ENCODE data around the gene PVALEF. TPM values are rescaled to one million over a fixed set of nuclear protein-coding genes. Genes with fewer than 3 reads are reported as not detected.

Gene PVALEF
- total and polyA plus RNA-seq, 2 of the 8 experiments (the other 6 are each of a cell fraction or from before 2014, with no cell fraction given): 0.03 TPM; not detected in 1

- H3K23ac ChIP-seq (ENCODE audit: insufficient read length): no peak overlapping the region
- H2AK5ac ChIP-seq (ENCODE audit: low read depth, low read length): no peak overlapping the region
- no peak overlapping the region for H3K27ac ChIP-seq (ENCODE audit: low read depth, low read length)
- H4K8ac ChIP-seq (ENCODE audit: extremely low read depth, insufficient read depth, low read length): no peak overlapping the region
- no peak overlapping the region for H2AFZ ChIP-seq (ENCODE audit: low read length)
- no peak overlapping the region for H3K56ac ChIP-seq (replicated peaks; ENCODE audit: insufficient read length, low read depth, low read length)
- DNase-seq (ENCODE audit: low read depth in 1 of 2, low spot score in 2 of 2): no peak
- 97% methylated on average over 6 of the region's 9 CpGs; no CpG with 5 or more reads in 1 of the 2 experiments for WGBS, 2 experiments (ENCODE audit: extremely low coverage in 1 of 2, insufficient coverage in 1 of 2, insufficient read length in 1 of 2, insufficient replicate concordance in 2 of 2, low coverage in 1 of 2, low lambda C conversion rate in 2 of 2, missing lambda C conversion rate in 1 of 2)
- H4K20me1 ChIP-seq (replicated peaks in 1 of 2; ENCODE audit: control insufficient read depth in 1 of 2, insufficient read depth in 2 of 2, low read length in 2 of 2): peaks cover 0 to 2% of the 10 kb centered on the region in 2 experiments
- no peak overlapping the region for H2BK20ac ChIP-seq (ENCODE audit: low read length)
- no peak overlapping the region for H2BK15ac ChIP-seq (ENCODE audit: low read length)
- ChIA-PET POLR2A (ENCODE audit: partially characterized antibody) (interaction anchor here (1.3 to 1.6 kb wide), 3 partner anchors 8 to 18 kb away, joined by 3 to 5 read pairs (median 4); no protein-coding TSS in a partner anchor), CTCF (ENCODE audit: partially characterized antibody) (interaction anchor here (0.7 to 3.2 kb wide), 14 partner anchors 11 to 74 kb away, joined by 3 to 13 read pairs (median 3); no protein-coding TSS in a partner anchor)
- H3K9ac ChIP-seq (replicated peaks in 1 of 4; ENCODE audit: extremely low read depth in 1 of 4, low read depth in 3 of 4, low read length in 3 of 4): no peak overlapping the region
- H3K27me3 ChIP-seq (replicated peaks in 1 of 4; ENCODE audit: control insufficient read depth in 3 of 4, extremely low read depth in 1 of 4, insufficient read depth in 3 of 4, low read length in 3 of 4): no peaks in the 10 kb centered on the region
- H3K4me1 ChIP-seq (replicated peaks in 1 of 4; ENCODE audit: control insufficient read depth in 3 of 4, insufficient read depth in 4 of 4, low read length in 3 of 4): peaks cover 0 to under 1% (median 0%) of the 10 kb centered on the region in 4 experiments; a peak in 1 of 7 replicates
- no peaks in the 10 kb centered on the region; a peak in 1 of 4 replicates for H3K9me3 ChIP-seq (ENCODE audit: insufficient read depth in 2 of 2, low read depth in 1 of 2, low read length in 1 of 2)
- H4K91ac ChIP-seq (replicated peaks; ENCODE audit: insufficient read length, low read length): no peak overlapping the region
- no peak overlapping the region for H3K14ac ChIP-seq (ENCODE audit: insufficient read length)
- FAIRE-seq: no peak
- H3K36me3 ChIP-seq (ENCODE audit: control insufficient read depth in 2 of 4, insufficient read depth in 4 of 4, low read length in 3 of 4): no peaks in the 10 kb centered on the region
- no peak overlapping the region for H3K4ac ChIP-seq (replicated peaks; ENCODE audit: insufficient read length, low read depth, low read length)
- no peak overlapping the region for H2BK120ac ChIP-seq (replicated peaks; ENCODE audit: low read depth, low read length)
- no peak overlapping the region for H3K4me2 ChIP-seq (ENCODE audit: insufficient read depth in 1 of 2, low read depth in 2 of 2, low read length in 2 of 2)
- H3K79me1 ChIP-seq (ENCODE audit: low read depth, low read length): no peaks in the 10 kb centered on the region
- no peaks in the 10 kb centered on the region for H3K23me2 ChIP-seq (ENCODE audit: low read depth, low read length)
- H4K5ac ChIP-seq (ENCODE audit: insufficient read length, low read depth, low read length): no peak overlapping the region
- no peak overlapping the region for H3K18ac ChIP-seq (ENCODE audit: extremely low read depth, low read length)
- H2BK5ac ChIP-seq (ENCODE audit: low read depth, low read length): no peak overlapping the region
- no peak overlapping the region for H2BK12ac ChIP-seq (ENCODE audit: low read depth, low read length)
- no peak overlapping the region for H3K4me3 ChIP-seq (ENCODE audit: extremely low read depth in 1 of 4, insufficient read depth in 2 of 4, low read depth in 3 of 4, low read length in 4 of 4)
- no peaks in the 10 kb centered on the region for H3K79me2 ChIP-seq (ENCODE audit: control insufficient read depth in 1 of 2, insufficient read depth in 2 of 2, low read length in 2 of 2)
- TF ChIP-seq SP4 (IDR thresholded peaks at IDR 0.05; ENCODE audit: low read length) (no peak), TAF1 (IDR thresholded peaks at IDR 0.05; ENCODE audit: low read depth, low read length) (no peak), BACH1 (IDR thresholded peaks at IDR 0.05; ENCODE audit: low read length) (no peak), MAX (IDR thresholded peaks at IDR 0.05) (no peak), ATF3 (IDR thresholded peaks at IDR 0.05; ENCODE audit: insufficient read depth, low read depth, low read length) (no peak), HDAC2 (IDR thresholded peaks at IDR 0.05; ENCODE audit: borderline replicate concordance in 1 of 2, low read depth in 2 of 2, low read length in 2 of 2) (no peak), NRF1 (IDR thresholded peaks at IDR 0.05; ENCODE audit: low read depth, low read length) (no peak), CTBP2 (IDR thresholded peaks at IDR 0.05; ENCODE audit: borderline replicate concordance, insufficient read depth, insufficient read length, low read length) (no peak), POLR2A (IDR thresholded peaks at IDR 0.05; ENCODE audit: control extremely low read depth in 1 of 2, low read depth in 2 of 2, low read length in 2 of 2) (no peak), EP300 (IDR thresholded peaks at IDR 0.05; ENCODE audit: borderline replicate concordance in 1 of 2, low read depth in 2 of 2, low read length in 2 of 2) (no peak), JUN (IDR thresholded peaks at IDR 0.05; ENCODE audit: low read depth, low read length) (no peak), NANOG (IDR thresholded peaks at IDR 0.05; ENCODE audit: insufficient read depth, low read depth, low read length, poor library complexity, severe bottlenecking) (no peak), ZNF274 (IDR thresholded peaks at IDR 0.05; ENCODE audit: borderline replicate concordance, extremely low read depth, low read length) (no peak)
Observed at GRCh38 chr17:81179220-81179619, 13.9 kb downstream of the PVALEF start.
